ENCODE data around the gene CRYGB. TPM values are rescaled to one million over a fixed set of nuclear protein-coding genes. Genes with fewer than 3 reads are reported as not detected.
"Not testable (repeated sequence)": the region's sequence is repeated elsewhere in the genome, so short reads cannot be mapped to it uniquely, and the experiment has no call there.

Gene CRYGB
- total RNA-seq, 4 donors from 2014 or later: not detected

DNA sequence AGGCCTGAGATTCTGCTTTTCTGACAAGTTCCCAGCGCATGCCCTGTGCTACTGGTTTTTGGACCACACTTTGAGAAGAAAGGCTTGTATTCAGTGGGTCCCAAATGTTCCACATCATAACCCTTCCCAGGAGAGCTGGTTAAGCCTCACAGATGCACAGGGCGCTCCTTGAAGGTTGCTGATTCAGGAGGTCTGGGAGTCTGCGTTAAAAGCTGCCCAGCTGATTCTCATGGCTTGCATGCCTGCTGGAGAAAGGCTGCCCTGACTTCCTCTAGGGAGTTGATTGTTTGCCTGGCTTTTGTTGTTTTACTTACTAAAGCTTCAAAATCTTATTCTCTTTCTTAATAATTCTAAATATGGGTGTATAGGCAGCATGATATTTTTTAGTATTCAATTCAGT, 42.3 kb downstream of the CRYGB start:
- DNase-seq: no peak
- Histone ChIP-seq H3K4me1 (no peaks in the 10 kb centered on the region), H3K36me3 (no peaks in the 10 kb centered on the region), H3K9me3 (no peaks in the 10 kb centered on the region), H3K27ac (no peak overlapping the region), H3K27me3 (no peaks in the 10 kb centered on the region), H3K4me3 (no peak overlapping the region)
- TF ChIP-seq, protein P1, sequence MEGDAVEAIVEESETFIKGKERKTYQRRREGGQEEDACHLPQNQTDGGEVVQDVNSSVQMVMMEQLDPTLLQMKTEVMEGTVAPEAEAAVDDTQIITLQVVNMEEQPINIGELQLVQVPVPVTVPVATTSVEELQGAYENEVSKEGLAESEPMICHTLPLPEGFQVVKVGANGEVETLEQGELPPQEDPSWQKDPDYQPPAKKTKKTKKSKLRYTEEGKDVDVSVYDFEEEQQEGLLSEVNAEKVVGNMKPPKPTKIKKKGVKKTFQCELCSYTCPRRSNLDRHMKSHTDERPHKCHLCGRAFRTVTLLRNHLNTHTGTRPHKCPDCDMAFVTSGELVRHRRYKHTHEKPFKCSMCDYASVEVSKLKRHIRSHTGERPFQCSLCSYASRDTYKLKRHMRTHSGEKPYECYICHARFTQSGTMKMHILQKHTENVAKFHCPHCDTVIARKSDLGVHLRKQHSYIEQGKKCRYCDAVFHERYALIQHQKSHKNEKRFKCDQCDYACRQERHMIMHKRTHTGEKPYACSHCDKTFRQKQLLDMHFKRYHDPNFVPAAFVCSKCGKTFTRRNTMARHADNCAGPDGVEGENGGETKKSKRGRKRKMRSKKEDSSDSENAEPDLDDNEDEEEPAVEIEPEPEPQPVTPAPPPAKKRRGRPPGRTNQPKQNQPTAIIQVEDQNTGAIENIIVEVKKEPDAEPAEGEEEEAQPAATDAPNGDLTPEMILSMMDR (IDR thresholded peaks at IDR 0.05): no peak
- TF ChIP-seq POLR2A (IDR thresholded peaks at IDR 0.05): no peak

DNA sequence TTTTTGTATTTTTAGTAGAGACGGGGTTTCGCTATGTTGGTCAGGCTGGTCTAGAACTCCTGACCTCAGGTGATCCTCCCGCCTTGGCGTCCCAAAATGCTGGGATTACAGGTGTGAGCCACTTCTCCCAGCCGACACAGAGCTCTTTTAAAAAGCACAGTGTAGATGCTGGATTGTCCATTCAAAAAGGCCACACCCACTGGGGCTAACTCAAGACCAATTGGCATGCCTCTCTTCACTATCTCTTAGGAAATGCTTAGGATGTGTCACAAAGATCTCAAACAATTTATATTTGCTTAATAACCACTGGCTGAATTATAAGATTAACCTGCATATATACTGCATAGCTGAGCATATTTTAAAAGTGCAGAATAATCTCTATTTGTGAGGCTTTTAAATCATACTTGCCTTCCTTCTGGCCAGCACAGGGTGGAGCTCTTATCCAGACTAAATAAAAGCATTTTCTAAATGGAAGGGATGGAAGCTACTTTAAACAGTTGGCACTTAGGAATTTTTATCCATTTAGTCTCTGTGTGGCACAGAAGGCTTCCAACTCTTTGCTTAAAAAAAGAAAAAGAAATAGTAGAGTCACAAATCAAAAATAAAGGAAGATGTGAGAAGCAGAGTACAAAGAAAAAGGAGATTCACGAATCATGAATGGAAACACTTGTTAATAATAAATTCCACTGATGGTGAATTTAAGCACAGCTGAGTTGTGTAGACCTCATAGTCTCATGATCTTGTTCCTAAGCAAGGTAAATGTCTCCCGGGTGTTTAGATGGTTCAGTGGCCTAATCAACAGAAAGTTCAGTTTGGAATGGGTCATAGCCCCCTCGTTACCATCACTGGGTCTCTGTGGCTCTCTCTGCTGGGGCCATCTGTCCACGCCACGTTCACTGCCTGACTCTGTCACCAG, 44.0 kb downstream of the CRYGB start:
- H3K27me3 ChIP-seq: no peaks in the 10 kb centered on the region
- no peaks in the 10 kb centered on the region for H3K9me3 ChIP-seq
- DNase-seq: no peak
- no peaks in the 10 kb centered on the region for H3K4me1 ChIP-seq
- no peaks in the 10 kb centered on the region for H3K36me3 ChIP-seq
- H3K27ac ChIP-seq: no peak overlapping the region
- TF ChIP-seq, protein P1 (IDR thresholded peaks at IDR 0.05): peak in 3 of 6 experiments; percentile 64 to 67 (median 64)
- no peak for TF ChIP-seq POLR2A (IDR thresholded peaks at IDR 0.05)
- no peak overlapping the region for H3K4me3 ChIP-seq

DNA sequence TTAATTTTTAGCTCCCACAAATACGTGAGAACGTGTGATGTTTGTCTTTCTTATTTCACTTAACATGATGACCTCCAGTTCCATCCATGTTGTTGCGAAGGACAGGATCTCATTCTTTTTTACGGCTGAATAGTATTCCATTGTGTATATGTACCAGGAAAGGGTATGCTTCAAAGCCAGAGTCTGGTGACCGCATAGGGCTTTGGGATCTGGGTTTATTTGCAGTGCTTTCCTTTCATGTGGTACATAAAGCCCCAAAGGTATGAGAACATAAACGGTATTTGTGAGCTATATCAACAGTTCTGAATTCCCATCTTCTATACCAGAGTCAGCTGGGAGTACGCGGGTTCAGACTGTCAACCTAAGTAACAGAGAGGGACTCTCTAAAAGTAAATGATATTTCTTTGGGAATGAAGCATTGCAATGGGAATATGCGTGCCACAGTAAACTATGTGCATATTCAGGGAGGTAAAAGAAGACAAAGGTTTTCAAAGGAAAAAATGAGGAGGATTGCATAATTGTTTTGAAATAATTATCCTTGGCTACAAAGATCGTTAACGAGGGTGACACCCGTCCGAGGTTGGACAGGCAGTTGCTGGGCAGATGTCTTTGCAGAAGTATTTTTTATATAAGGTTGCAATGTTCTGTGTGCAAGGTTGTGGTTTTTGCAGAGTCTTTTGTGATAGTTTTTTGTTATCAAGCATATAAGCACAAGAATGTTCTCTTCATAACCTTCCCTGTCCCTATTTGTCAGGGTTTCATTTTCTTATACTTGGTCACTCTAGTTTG, 46.1 kb downstream of the CRYGB start:
- TF ChIP-seq, protein P1 (IDR thresholded peaks at IDR 0.05): no peak
- TF ChIP-seq POLR2A (IDR thresholded peaks at IDR 0.05): no peak
- no peaks in the 10 kb centered on the region for H3K4me1 ChIP-seq
- no peak overlapping the region for H3K4me3 ChIP-seq
- no peaks in the 10 kb centered on the region for H3K9me3 ChIP-seq
- no peak for DNase-seq
- H3K27me3 ChIP-seq: no peaks in the 10 kb centered on the region
- H3K27ac ChIP-seq: no peak overlapping the region
- no peaks in the 10 kb centered on the region for H3K36me3 ChIP-seq

DNA sequence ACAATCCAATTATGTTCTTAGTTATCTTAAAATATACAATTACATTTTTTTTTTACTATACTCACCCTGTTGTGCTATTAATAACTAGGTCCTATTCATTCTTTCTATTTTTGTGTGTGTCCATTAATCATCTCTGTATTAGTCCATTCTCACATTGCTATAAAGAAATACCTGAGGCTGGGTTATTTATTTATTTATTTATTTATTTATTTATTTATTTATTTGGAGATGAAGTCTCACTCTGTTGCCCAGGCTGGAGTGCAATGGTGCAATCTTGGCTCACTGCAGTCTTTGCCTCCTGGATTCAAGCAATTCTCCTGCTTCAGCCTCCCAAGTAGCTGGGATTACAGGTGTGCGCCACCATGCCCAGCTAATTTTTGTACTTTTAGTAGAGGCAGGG, 47.3 kb downstream of the CRYGB start:
- not testable (repeated sequence) for H3K4me3 ChIP-seq, H3K27me3 ChIP-seq, H3K27ac ChIP-seq, H3K36me3 ChIP-seq, DNase-seq, H3K4me1 ChIP-seq, H3K9me3 ChIP-seq

DNA sequence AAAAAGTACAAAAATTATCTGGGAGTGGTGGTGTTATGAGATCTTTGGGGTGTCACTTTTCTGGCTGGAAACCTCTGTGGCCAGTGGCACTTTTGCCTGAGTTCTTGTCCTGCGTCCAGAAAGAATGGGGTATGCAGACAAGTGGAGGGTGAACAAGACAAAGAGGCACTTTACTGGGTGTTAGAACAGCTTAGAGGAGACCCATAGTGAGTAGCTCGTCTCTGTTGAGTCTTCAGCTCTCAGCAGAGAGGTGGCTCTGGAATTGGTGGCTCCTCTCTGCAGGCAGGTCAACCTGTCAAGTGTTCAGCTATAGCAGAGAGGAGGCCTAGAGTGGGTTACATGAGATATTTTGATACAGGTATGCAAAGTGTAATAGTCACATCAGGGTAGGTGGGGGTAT, 47.7 kb downstream of the CRYGB start:
- H3K27ac ChIP-seq: no peak overlapping the region
- H3K4me1 ChIP-seq: no peaks in the 10 kb centered on the region
- H3K4me3 ChIP-seq: no peak overlapping the region
- DNase-seq: no peak
- TF ChIP-seq, protein P1 (IDR thresholded peaks at IDR 0.05): no peak
- TF ChIP-seq POLR2A (IDR thresholded peaks at IDR 0.05): no peak
- H3K27me3 ChIP-seq: no peaks in the 10 kb centered on the region
- no peaks in the 10 kb centered on the region for H3K9me3 ChIP-seq
- no peaks in the 10 kb centered on the region for H3K36me3 ChIP-seq

DNA sequence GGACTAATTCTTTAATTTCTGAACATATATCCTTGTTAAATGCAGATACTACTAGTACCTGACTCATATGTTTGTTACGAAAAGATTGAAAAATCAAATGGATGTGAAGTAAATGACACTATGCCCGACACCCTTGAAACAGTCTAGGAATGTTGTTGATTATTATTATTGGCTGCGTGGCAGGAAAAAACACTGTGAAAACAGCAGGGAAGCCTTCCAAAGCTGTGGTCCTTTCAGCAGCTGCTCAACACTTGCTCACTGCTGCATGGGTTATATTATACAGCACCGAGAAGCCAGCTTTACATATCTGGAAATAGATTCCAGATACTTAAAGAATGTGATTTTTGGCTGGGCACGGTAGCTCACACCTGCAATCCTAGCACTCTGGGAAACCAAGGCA, 48.2 kb downstream of the CRYGB start:
- Histone ChIP-seq H3K27ac (no peak overlapping the region), H3K9me3 (no peaks in the 10 kb centered on the region), H3K36me3 (no peaks in the 10 kb centered on the region), H3K27me3 (no peaks in the 10 kb centered on the region), H3K4me3 (no peak overlapping the region), H3K4me1 (no peaks in the 10 kb centered on the region)
- no peak for DNase-seq
- TF ChIP-seq, protein P1 (IDR thresholded peaks at IDR 0.05): no peak
- no peak for TF ChIP-seq POLR2A (IDR thresholded peaks at IDR 0.05)

All from Peyer's patch (tissue), 4 donors.